ENCODE results near the gene CPA3. TPM values are rescaled to one million over a fixed set of nuclear protein-coding genes. Genes with fewer than 3 reads are reported as not detected.

Gene CPA3
- total RNA-seq = not detected
- polyA plus RNA-seq = not detected
- total RNA-seq = 0 reads per million in 6 experiments

GRCh38 chr3:148865049-148865448 lies at the start of gene CPA3:
Gene CPA3 (plus strand): TSS chr3:148865296. CDS start chr3:148865308, 12 bp downstream.
- POLR2A ChIA-PET = no interaction called here
- Mint-ChIP-seq H3K9me3 (no peaks in the 10 kb centered on the region), H3K36me3 (no peaks in the 10 kb centered on the region), H3K4me3 (no peak within 1 kb of the TSS), H3K4me1 (no peaks in the 10 kb centered on the region), H3K27me3 (peaks cover 12 to 32% (median 17%) of the 10 kb centered on the region in 5 donors), H3K27ac (no peak within 1 kb of the TSS)
- DNase-seq = no peak
- no peak for ATAC-seq

- Mint-ChIP-seq H3K27me3 (peaks cover 0 to 19% (median 8%) of the 10 kb centered on the region in 5 donors), H3K9me3 (peaks cover 0 to 7% (median 0%) of the 10 kb centered on the region in 9 donors), H3K36me3 (no peaks in the 10 kb centered on the region), H3K4me3 (no peak overlapping the region), H3K27ac (no peak overlapping the region), H3K4me1 (no peaks in the 10 kb centered on the region)
- no peak for DNase-seq
- no peak for ATAC-seq
- POLR2A ChIA-PET = no interaction called here
Observed at GRCh38 chr3:148815316-148816110, 49.6 kb upstream of the CPA3 start.

GRCh38 chr3:148816427-148816826 lies 48.7 kb upstream of the CPA3 start:
- POLR2A ChIA-PET = no interaction called here
- H3K4me1 Mint-ChIP-seq = no peaks in the 10 kb centered on the region
- H3K9me3 Mint-ChIP-seq = peaks cover 0 to 8% (median 2%) of the 10 kb centered on the region in 9 donors
- DNase-seq = no peak
- peaks cover 0 to 5% (median 0%) of the 10 kb centered on the region in 3 donors for H3K36me3 Mint-ChIP-seq
- no peak overlapping the region for H3K4me3 Mint-ChIP-seq
- no peak overlapping the region for H3K27ac Mint-ChIP-seq
- H3K27me3 Mint-ChIP-seq = peaks cover 0 to 14% (median 8%) of the 10 kb centered on the region in 5 donors
- no peak for ATAC-seq

GRCh38 chr3:148816981-148817525 lies 48.0 kb upstream of the CPA3 start:
- H3K4me1 Mint-ChIP-seq = no peaks in the 10 kb centered on the region

GRCh38 chr3:148820361-148821245 lies 44.5 kb upstream of the CPA3 start:
- ATAC-seq (no peak), DNase-seq (no peak)
- no peak overlapping the region for H3K27ac Mint-ChIP-seq
- H3K4me1 Mint-ChIP-seq = no peaks in the 10 kb centered on the region
- no peak overlapping the region for H3K4me3 Mint-ChIP-seq
- peaks cover 0 to 26% (median 5%) of the 10 kb centered on the region in 9 donors for H3K9me3 Mint-ChIP-seq
- H3K36me3 Mint-ChIP-seq = peaks cover 0 to 13% (median 0%) of the 10 kb centered on the region in 3 donors
- POLR2A ChIA-PET = no interaction called here
- H3K27me3 Mint-ChIP-seq = peaks cover 0 to 12% (median 2%) of the 10 kb centered on the region in 5 donors

More at GRCh38 chr3:148816981-148817525, 48.0 kb upstream of the CPA3 start:
- peaks cover 0 to 9% (median 6%) of the 10 kb centered on the region in 5 donors for H3K27me3 Mint-ChIP-seq
- POLR2A ChIA-PET = no interaction called here
- no peak for ATAC-seq
- H3K27ac Mint-ChIP-seq = no peak overlapping the region
- H3K36me3 Mint-ChIP-seq = peaks cover 0 to 9% (median 0%) of the 10 kb centered on the region in 3 donors
- H3K4me3 Mint-ChIP-seq = no peak overlapping the region
- no peak for DNase-seq
- peaks cover 0 to 12% (median 5%) of the 10 kb centered on the region in 9 donors for H3K9me3 Mint-ChIP-seq

- Mint-ChIP-seq H3K4me3 (no peak overlapping the region), H3K4me1 (no peaks in the 10 kb centered on the region), H3K36me3 (peaks cover 0 to 13% (median 0%) of the 10 kb centered on the region in 3 donors), H3K27ac (no peak overlapping the region), H3K27me3 (peaks cover 0 to 12% (median 2%) of the 10 kb centered on the region in 5 donors), H3K9me3 (peaks cover 0 to 26% (median 5%) of the 10 kb centered on the region in 9 donors)
- POLR2A ChIA-PET = no interaction called here
- ATAC-seq (no peak), DNase-seq (no peak)
Observed at GRCh38 chr3:148823026-148823425, 42.1 kb upstream of the CPA3 start.

GRCh38 chr3:148825476-148825875 lies 39.6 kb upstream of the CPA3 start:
- DNase-seq = no peak
- peaks cover 0 to 8% (median 0%) of the 10 kb centered on the region in 5 donors for H3K27me3 Mint-ChIP-seq
- H3K4me1 Mint-ChIP-seq = no peaks in the 10 kb centered on the region
- POLR2A ChIA-PET = no interaction called here
- H3K9me3 Mint-ChIP-seq = peaks cover 0 to 26% (median 5%) of the 10 kb centered on the region in 9 donors
- no peak overlapping the region for H3K4me3 Mint-ChIP-seq
- H3K27ac Mint-ChIP-seq = no peak overlapping the region
- H3K36me3 Mint-ChIP-seq = peaks cover 0 to 13% (median 0%) of the 10 kb centered on the region in 3 donors
- no peak for ATAC-seq

GRCh38 chr3:148827585-148827984 lies 37.5 kb upstream of the CPA3 start, which contains the start of gene CPB1:
Gene CPB1 (plus strand): TSS chr3:148827811. CDS start chr3:148827824, 13 bp downstream.
- H3K4me1 Mint-ChIP-seq = no peaks in the 10 kb centered on the region
- no peak within 1 kb of the TSS for H3K27ac Mint-ChIP-seq
- H3K36me3 Mint-ChIP-seq = no peaks in the 10 kb centered on the region
- DNase-seq (no peak), ATAC-seq (no peak)
- peaks cover 0 to 8% (median 0%) of the 10 kb centered on the region in 5 donors for H3K27me3 Mint-ChIP-seq
- POLR2A ChIA-PET = no interaction called here
- peaks cover 0 to 9% (median 0%) of the 10 kb centered on the region in 9 donors for H3K9me3 Mint-ChIP-seq
- H3K4me3 Mint-ChIP-seq = no peak within 1 kb of the TSS

- POLR2A ChIA-PET = no interaction called here
- no peak for DNase-seq
- peaks cover 0 to 8% (median 0%) of the 10 kb centered on the region in 5 donors for H3K27me3 Mint-ChIP-seq
- ATAC-seq = no peak
- no peak overlapping the region for H3K27ac Mint-ChIP-seq
- H3K4me3 Mint-ChIP-seq = no peak overlapping the region
- no peaks in the 10 kb centered on the region for H3K36me3 Mint-ChIP-seq
- peaks cover 0 to 3% (median 0%) of the 10 kb centered on the region in 9 donors for H3K9me3 Mint-ChIP-seq
- H3K4me1 Mint-ChIP-seq = no peaks in the 10 kb centered on the region
Observed at GRCh38 chr3:148828136-148828690, 36.9 kb upstream of the CPA3 start.

GRCh38 chr3:148829926-148830325 lies 35.2 kb upstream of the CPA3 start:
- Mint-ChIP-seq H3K36me3 (no peaks in the 10 kb centered on the region), H3K4me3 (no peak overlapping the region), H3K9me3 (no peaks in the 10 kb centered on the region), H3K27me3 (peaks cover 0 to 8% (median 4%) of the 10 kb centered on the region in 5 donors), H3K27ac (no peak overlapping the region), H3K4me1 (no peaks in the 10 kb centered on the region)
- POLR2A ChIA-PET = no interaction called here
- DNase-seq (no peak), ATAC-seq (no peak)

- Mint-ChIP-seq H3K27me3 (peaks cover 4 to 11% (median 6%) of the 10 kb centered on the region in 5 donors), H3K27ac (no peak overlapping the region), H3K4me3 (no peak overlapping the region), H3K36me3 (no peaks in the 10 kb centered on the region), H3K9me3 (no peaks in the 10 kb centered on the region), H3K4me1 (no peaks in the 10 kb centered on the region)
- ATAC-seq (no peak), DNase-seq (no peak)
- POLR2A ChIA-PET = no interaction called here
Observed at GRCh38 chr3:148833223-148833622, 31.9 kb upstream of the CPA3 start.

- Mint-ChIP-seq H3K4me1 (no peaks in the 10 kb centered on the region), H3K27ac (no peak overlapping the region), H3K27me3 (peaks cover 1 to 8% (median 6%) of the 10 kb centered on the region in 5 donors), H3K36me3 (no peaks in the 10 kb centered on the region), H3K9me3 (no peaks in the 10 kb centered on the region), H3K4me3 (no peak overlapping the region)
- DNase-seq (no peak), ATAC-seq (no peak)
- POLR2A ChIA-PET = no interaction called here
Observed at GRCh38 chr3:148839805-148840204, 25.3 kb upstream of the CPA3 start.
